NCI-H2029 treated with DMSO at 0.1 percent for 48 hours (cell line): ENCODE measurements around the gene IZUMO2.
"Not testable (repeated sequence)": the region's sequence is repeated elsewhere in the genome, so short reads cannot be mapped to it uniquely, and the experiment has no call there.

Source experiments
- DNase-seq: peaks from one replicate; lab custom pipeline; 2025; lab: John Stamatoyannopoulos, UW

IZUMO2 gene

GRCh38 chr19:50135856-50136602, 27.1 kb downstream of the IZUMO2 start:
- not testable (repeated sequence) for DNase-seq

DNA sequence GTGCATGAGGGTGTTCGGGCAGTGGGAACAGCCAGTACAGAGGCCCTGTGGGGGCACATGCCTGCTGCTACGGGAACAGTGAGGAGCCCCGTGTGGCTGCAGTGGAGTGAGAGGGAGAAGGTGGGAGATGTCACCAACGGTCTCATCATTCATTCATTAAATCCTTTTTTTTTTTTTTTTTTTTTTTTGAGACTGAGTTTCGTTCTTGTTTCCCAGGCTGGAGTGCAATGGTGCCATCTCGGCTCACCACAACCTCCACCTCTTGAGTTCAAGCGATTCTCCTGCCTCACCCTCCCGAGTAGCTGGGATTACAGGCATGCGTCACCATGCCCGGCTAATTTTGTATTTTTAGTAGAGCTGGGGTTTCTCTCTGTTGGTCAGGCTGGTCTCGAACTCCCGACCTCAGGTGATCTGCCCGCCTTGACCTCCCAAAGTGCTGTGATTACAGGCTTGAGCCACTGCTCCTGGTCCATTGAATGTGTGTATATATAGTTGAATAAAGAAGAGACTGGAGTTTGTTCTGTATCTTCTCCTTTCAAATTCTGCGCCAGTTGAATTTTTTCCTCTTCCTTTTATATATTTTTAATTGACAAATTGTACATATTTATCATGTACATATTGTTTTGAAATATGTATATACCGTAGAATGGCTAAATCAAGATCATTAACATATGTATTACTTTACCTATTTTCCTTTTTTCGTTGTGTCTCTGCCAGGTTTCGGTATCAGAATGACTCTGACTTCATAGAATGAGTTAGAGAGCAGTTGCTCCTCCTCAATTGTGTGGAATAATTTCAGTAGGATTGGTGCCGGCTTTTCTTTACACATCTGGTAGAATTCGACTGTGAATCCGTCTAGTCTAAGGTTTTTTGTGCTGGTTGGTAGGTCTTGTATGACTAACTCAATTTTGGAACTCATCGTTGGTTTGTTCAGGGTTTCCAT, 28.0 kb downstream of the IZUMO2 start:
- not testable (repeated sequence) for DNase-seq

GRCh38 chr19:50133518-50134492, 29.3 kb downstream of the IZUMO2 start:
- DNase-seq, result not testable (repeated sequence)

- DNase-seq, result not testable (repeated sequence)
Measured at GRCh38 chr19:50104012-50104411, 59.1 kb downstream of the IZUMO2 start.

- not testable (repeated sequence) for DNase-seq
Measured at GRCh38 chr19:50103405-50103804, 59.7 kb downstream of the IZUMO2 start.
